Spleen (tissue), 11 donors: ENCODE results near the gene CKMT2. TPM values are rescaled to one million over a fixed set of nuclear protein-coding genes. Genes with fewer than 3 reads are reported as not detected.

ENCODE experiments used
- DNase-seq: peaks from one replicate; pipeline ENCODE4 v3.0.0-alpha.2; 2020
- H3K27ac ChIP-seq, 8 donors: fragments of 200-600 bp; sonication (generic) in 7 of 8; 1 replicate in 4 of 8; 2 replicates in 4 of 8; pipeline versions ENCODE4 v1.5.0 to v1.8.0; 2016 to 2021; ENCODE audit warnings: inconsistent platforms in 4 of 8, mild to moderate bottlenecking in 4 of 8, moderate library complexity in 1 of 8
- H3K27me3 ChIP-seq, 7 donors: fragments of 200-600 bp; sonication (generic) in 6 of 7; replicated peaks in 1 of 7; 1 replicate in 4 of 7; 2 replicates in 3 of 7; pipeline versions ENCODE4 v1.5.0 to v1.8.0; 2016 to 2021; ENCODE audit warnings: inconsistent platforms in 3 of 7, mild to moderate bottlenecking in 1 of 7
- H3K36me3 ChIP-seq, 6 donors: fragments of 200-600 bp; sonication (generic) in 5 of 6; 1 replicate in 4 of 6; 2 replicates in 2 of 6; pipeline versions ENCODE4 v1.5.0 to v1.8.0; 2016 to 2021; ENCODE audit warnings: inconsistent platforms in 2 of 6
- H3K4me1 ChIP-seq, 6 donors: fragments of 200-600 bp; sonication (generic) in 5 of 6; 1 replicate in 3 of 6; 2 replicates in 3 of 6; pipeline versions ENCODE4 v1.5.0 to v1.8.0; 2016 to 2021; ENCODE audit warnings: inconsistent platforms in 3 of 6
- H3K4me3 ChIP-seq, 8 donors: fragments of 200-600 bp; sonication (generic) in 7 of 8; 1 replicate in 4 of 8; 2 replicates in 4 of 8; pipeline versions ENCODE4 v1.5.0 to v1.8.0; 2016 to 2021; ENCODE audit warnings: inconsistent platforms in 4 of 8, mild to moderate bottlenecking in 4 of 8, moderate library complexity in 2 of 8
- H3K9me3 ChIP-seq, 8 donors: fragments of 200-600 bp; sonication (generic) in 7 of 8; 1 replicate in 4 of 8; 2 replicates in 4 of 8; pipeline versions ENCODE4 v1.5.0 to v1.8.0; 2016 to 2021; ENCODE audit warnings: inconsistent platforms in 4 of 8
- CTCF ChIP-seq, 11 experiments: fragments of 200-600 bp in 7 of 11; fragments of 450-650 bp in 4 of 11; sonication (generic) in 4 of 11; IDR thresholded peaks in 8 of 11; conservative IDR thresholded peaks in 3 of 11; 1 replicate in 7 of 11; 2 replicates in 4 of 11; pipeline versions ENCODE4 v1.4.0 to v1.8.0; 2016 to 2021; ENCODE audit warnings: antibody characterized with exemption in 11 of 11, inconsistent platforms in 4 of 11, mild to moderate bottlenecking in 1 of 11
- POLR2A ChIP-seq, 3 donors: fragments of 450-650 bp; IDR thresholded peaks; one replicate each; pipeline ENCODE4 v1.5.1; 2017; ENCODE audit warnings: antibody characterized with exemption in 3 of 3, mild to moderate bottlenecking in 1 of 3
- POLR2AphosphoS5 ChIP-seq, 3 donors: sonication (generic); formaldehyde crosslinking; IDR thresholded peaks; one replicate each; pipeline ENCODE4 v1.5.1; 2017; ENCODE audit warnings: antibody characterized with exemption in 3 of 3
- WGBS, 5 donors: extraction: QIAGEN DNeasy Blood & Tissue Kit in 3 of 5; methylation state at CpG; one replicate each; pipeline versions ENCODE4 v1.1.5 to v1.1.7; 2013 to 2018; 5-methylcytosine and 5-hydroxymethylcytosine counted together
- intact Hi-C: fragments of 100-400 bp; cut with DNase I; formaldehyde crosslinking; loops from one replicate; pipeline ENCODE4 v1.15.0; 2023; ENCODE audit warnings: low total_unique reads
- polyA plus RNA-seq, 3 donors: library from polyadenylated mRNA; stranded (reverse); fragments of 200-250 nt; gene quantifications; one replicate each; pipeline ENCODE4 v1.2.1, GENCODE V29; 2013
- total RNA-seq, 7 donors: library from RNA; depleted of rRNA in 3 of 7; stranded (reverse); fragments of >200 nt in 3 of 7; fragmentation: NEBNext Ultra II Directional in 4 of 7; extraction: Animal tissue kit (Norgen Biotek cat#: 25700) in 4 of 7; gene quantifications; one replicate each; pipeline versions ENCODE4 v1.1.0 to v1.2.1, GENCODE V29; 2016 to 2021
- donor health status: healthy with polysubstance abuse.
- donor health status: DM: no; HTN: no; CAD: no; lungs with moderate emphysema.
- donor health status: DM: no; HTN: no; CAD: no.
- donor health status: Bipolar disorder and iron deficiency.
- donor health status: healthy.
- donor health status: DM: no; HTN: no; CAD: no.
- donor health status: DM: yes; HTN: yes; CAD: no.

The CKMT2 gene
- total and polyA plus RNA-seq, 10 donors: 1.4 to 7.1 (median 2.5) TPM

GRCh38 chr5:81225463-81225862 is 7.7 kb upstream of the CKMT2 start:
- intact Hi-C loops: no loop called here
- Histone ChIP-seq H3K9me3 (no peaks in the 10 kb centered on the region), H3K36me3 (peaks cover 0 to 7% (median 0%) of the 10 kb centered on the region in 6 donors), H3K27ac (no peak overlapping the region), H3K4me3 (no peak overlapping the region), H3K27me3 (no peaks in the 10 kb centered on the region), H3K4me1 (no peaks in the 10 kb centered on the region)
- WGBS, 5 donors: 73 to 88% (median 76%) methylated on average over 8 of the region's 8 CpGs
- no peak for DNase-seq
- TF ChIP-seq POLR2A (IDR thresholded peaks at IDR 0.05) (no peak), POLR2AphosphoS5 (IDR thresholded peaks at IDR 0.05) (no peak), CTCF (IDR thresholded peaks at IDR 0.05 in 8 of 11, conservative IDR thresholded peaks at IDR 0.05 in 3 of 11) (no peak)

- Histone ChIP-seq H3K36me3 (peaks cover 0 to 7% (median 0%) of the 10 kb centered on the region in 6 donors), H3K27me3 (no peaks in the 10 kb centered on the region), H3K9me3 (no peaks in the 10 kb centered on the region), H3K4me1 (no peaks in the 10 kb centered on the region), H3K4me3 (no peak overlapping the region), H3K27ac (no peak overlapping the region)
- WGBS, 5 donors: 87 to 98% (median 89%) methylated on average over 2 of the region's 2 CpGs
- intact Hi-C loops: no loop called here
- TF ChIP-seq CTCF (IDR thresholded peaks at IDR 0.05 in 8 of 11, conservative IDR thresholded peaks at IDR 0.05 in 3 of 11) (no peak), POLR2A (IDR thresholded peaks at IDR 0.05) (no peak), POLR2AphosphoS5 (IDR thresholded peaks at IDR 0.05) (no peak)
- DNase-seq: no peak
Observed at GRCh38 chr5:81226286-81226685, 6.8 kb upstream of the CKMT2 start.

GRCh38 chr5:81226949-81227348 is 6.2 kb upstream of the CKMT2 start:
- TF ChIP-seq POLR2AphosphoS5 (IDR thresholded peaks at IDR 0.05) (no peak), POLR2A (IDR thresholded peaks at IDR 0.05) (no peak), CTCF (IDR thresholded peaks at IDR 0.05 in 8 of 11, conservative IDR thresholded peaks at IDR 0.05 in 3 of 11) (no peak)
- H3K27ac ChIP-seq: no peak overlapping the region
- H3K27me3 ChIP-seq: no peaks in the 10 kb centered on the region
- no peaks in the 10 kb centered on the region for H3K9me3 ChIP-seq
- no peaks in the 10 kb centered on the region for H3K4me1 ChIP-seq
- 83 to 95% (median 88%) methylated on average over 1 of the region's 1 CpG for WGBS, 5 donors
- H3K4me3 ChIP-seq: no peak overlapping the region
- intact Hi-C loops: no loop called here
- no peak for DNase-seq
- peaks cover 0 to 7% (median 0%) of the 10 kb centered on the region in 6 donors for H3K36me3 ChIP-seq

- DNase-seq: no peak
- 68 to 81% (median 77%) methylated on average over 4 of the region's 4 CpGs for WGBS, 5 donors
- no peak overlapping the region for H3K4me3 ChIP-seq
- peaks cover 0 to 7% (median 0%) of the 10 kb centered on the region in 7 donors for H3K27me3 ChIP-seq
- H3K36me3 ChIP-seq: peaks cover 0 to 7% (median 0%) of the 10 kb centered on the region in 6 donors
- peaks cover 0 to 7% (median 3%) of the 10 kb centered on the region in 6 donors for H3K4me1 ChIP-seq
- TF ChIP-seq POLR2A (IDR thresholded peaks at IDR 0.05) (no peak), CTCF (IDR thresholded peaks at IDR 0.05 in 8 of 11, conservative IDR thresholded peaks at IDR 0.05 in 3 of 11) (no peak), POLR2AphosphoS5 (IDR thresholded peaks at IDR 0.05) (no peak)
- intact Hi-C loops: no loop called here
- no peak overlapping the region for H3K27ac ChIP-seq
- no peaks in the 10 kb centered on the region for H3K9me3 ChIP-seq
Observed at GRCh38 chr5:81228084-81228483, 5.0 kb upstream of the CKMT2 start.
